Natural killer cell (primary cell): ENCODE results near the gene HDGFL2. TPM values are rescaled to one million over a fixed set of nuclear protein-coding genes. Genes with fewer than 3 reads are reported as not detected.

Source experiments
- ATAC-seq, 3 donors: fragments of 150-1000 bp in 2 of 3; fragments of 200-7000 bp in 1 of 3; cut with Tn5 transposase; 1 replicate in 1 of 3; 2 replicates in 2 of 3; pipeline ENCODE4 v1.10.0; 2021; ENCODE audit warnings: mild to moderate bottlenecking in 2 of 3, moderate library complexity in 2 of 3
- DNase-seq, 2 donors: peaks; one replicate each; pipeline versions ENCODE4 v3.0.0 to v3.0.0-alpha.2; 2013 to 2021; ENCODE audit warnings: mixed read lengths in 1 of 2
- H3K27ac ChIP-seq: one replicate; pipeline ENCODE4 v1.5.1; 2013; ENCODE audit warnings: mild to moderate bottlenecking, low read length
- H3K27me3 ChIP-seq: one replicate; pipeline ENCODE4 v1.6.1; 2013; ENCODE audit warnings: low read length; ENCODE audit not compliant: control insufficient read depth, insufficient read depth
- H3K36me3 ChIP-seq: one replicate; pipeline ENCODE4 v1.6.1; 2013; ENCODE audit warnings: low read length; ENCODE audit not compliant: control insufficient read depth, insufficient read depth
- H3K4me1 ChIP-seq: one replicate; pipeline ENCODE4 v1.6.1; 2013; ENCODE audit warnings: low read length; ENCODE audit not compliant: control insufficient read depth, insufficient read depth
- H3K4me3 ChIP-seq: one replicate; pipeline ENCODE4 v1.5.1; 2013; ENCODE audit warnings: low read length
- H3K9me3 ChIP-seq: one replicate; pipeline ENCODE4 v1.6.1; 2013; ENCODE audit warnings: low read length; ENCODE audit not compliant: control insufficient read depth, insufficient read depth
- H3K27ac Mint-ChIP-seq, 2 donors: one replicate each; pipeline ENCODE4 v1.8.0; 2022; ENCODE audit warnings: mild to moderate bottlenecking in 2 of 2, mixed read lengths in 2 of 2, moderate library complexity in 1 of 2
- H3K27me3 Mint-ChIP-seq, 2 donors: one replicate each; pipeline ENCODE4 v1.8.0; 2022; ENCODE audit warnings: low read depth in 2 of 2, mixed read lengths in 2 of 2
- H3K36me3 Mint-ChIP-seq: one replicate; pipeline ENCODE4 v1.8.0; 2022; ENCODE audit warnings: mixed read lengths
- H3K4me1 Mint-ChIP-seq, 2 donors: one replicate each; pipeline ENCODE4 v1.8.0; 2022; ENCODE audit warnings: mixed read lengths in 2 of 2
- H3K4me3 Mint-ChIP-seq: one replicate; pipeline ENCODE4 v1.8.0; 2022; ENCODE audit warnings: mild to moderate bottlenecking, moderate library complexity, mixed read lengths
- H3K9me3 Mint-ChIP-seq, 2 donors: one replicate each; pipeline ENCODE4 v1.8.0; 2022; ENCODE audit warnings: mixed read lengths in 2 of 2
- CTCF ChIP-seq: fragments of 200-600 bp; IDR thresholded peaks from one replicate; pipeline ENCODE4 v1.8.0; 2022; ENCODE audit warnings: antibody characterized with exemption
- WGBS: methylation state at CpG from one replicate; pipeline ENCODE4 v1.1.7; 2013; ENCODE audit warnings: missing lambda C conversion rate; ENCODE audit not compliant: insufficient coverage; 5-methylcytosine and 5-hydroxymethylcytosine counted together
- intact Hi-C: fragments of 100-400 bp; cut with micrococcal nuclease; formaldehyde crosslinking; loops from one replicate; pipeline ENCODE4 v1.14.2; 2022
- total RNA-seq, 4 donors: library from RNA; stranded (reverse); fragments of 120-200 nt in 1 of 4; gene quantifications; one replicate each; pipeline versions ENCODE4 v1.2.3 to v1.2.4, GENCODE V29; 2013 to 2022

HDGFL2 gene
- total RNA-seq, 3 donors from 2014 or later (not counting 1 experiment from before 2014, with no cell fraction given) = 28.7 to 43.6 (median 29.8) TPM

GRCh38 chr19:4507804-4508203, 35.7 kb downstream of the HDGFL2 start:
- Histone ChIP-seq H3K4me3 (no peak overlapping the region), H3K36me3 (no peaks in the 10 kb centered on the region), H3K27me3 (no peaks in the 10 kb centered on the region), H3K27ac (no peak overlapping the region), H3K4me1 (no peaks in the 10 kb centered on the region), H3K9me3 (no peaks in the 10 kb centered on the region)
- intact Hi-C loops = no loop called here
- Mint-ChIP-seq H3K27ac (no peak overlapping the region), H3K4me3 (no peak overlapping the region), H3K4me1 (peaks cover 6 to 12% of the 10 kb centered on the region in 2 donors), H3K27me3 (no peaks in the 10 kb centered on the region), H3K36me3 (no peaks in the 10 kb centered on the region), H3K9me3 (no peaks in the 10 kb centered on the region)
- TF ChIP-seq CTCF = no peak
- DNase-seq (no peak), ATAC-seq (no peak)
- WGBS = 94% methylated on average over 17 of the region's 17 CpGs

GRCh38 chr19:4508698-4509097, 36.6 kb downstream of the HDGFL2 start:
- ATAC-seq (no peak), DNase-seq (no peak)
- intact Hi-C loops = no loop called here
- TF ChIP-seq CTCF = no peak
- no peaks in the 10 kb centered on the region for H3K36me3 ChIP-seq
- no peaks in the 10 kb centered on the region for H3K27me3 ChIP-seq
- Mint-ChIP-seq H3K9me3 (no peaks in the 10 kb centered on the region), H3K27me3 (no peaks in the 10 kb centered on the region), H3K27ac (no peak overlapping the region), H3K4me3 (no peak overlapping the region), H3K36me3 (no peaks in the 10 kb centered on the region), H3K4me1 (peaks cover 6 to 12% of the 10 kb centered on the region in 2 donors)
- no peaks in the 10 kb centered on the region for H3K4me1 ChIP-seq
- no peak overlapping the region for H3K27ac ChIP-seq
- no peaks in the 10 kb centered on the region for H3K9me3 ChIP-seq
- H3K4me3 ChIP-seq = no peak overlapping the region
- WGBS = 98% methylated on average over 18 of the region's 21 CpGs

- 84% methylated on average over 37 of the region's 37 CpGs for WGBS
- Mint-ChIP-seq H3K27me3 (no peaks in the 10 kb centered on the region), H3K4me1 (peaks cover 6 to 10% of the 10 kb centered on the region in 2 donors), H3K9me3 (no peaks in the 10 kb centered on the region), H3K4me3 (no peak overlapping the region), H3K36me3 (no peaks in the 10 kb centered on the region), H3K27ac (no peak overlapping the region)
- no peak for DNase-seq
- Histone ChIP-seq H3K9me3 (no peaks in the 10 kb centered on the region), H3K27ac (no peak overlapping the region), H3K4me3 (no peak overlapping the region), H3K27me3 (no peaks in the 10 kb centered on the region), H3K4me1 (no peaks in the 10 kb centered on the region), H3K36me3 (no peaks in the 10 kb centered on the region)
- ATAC-seq = peak in 1 of 3 donors; percentile 18
- TF ChIP-seq CTCF = no peak
- intact Hi-C loops = no loop called here
Observed at GRCh38 chr19:4510435-4511255, 38.5 kb downstream of the HDGFL2 start.
